ENCODE measurements around the gene LHFPL2. TPM values are rescaled to one million over a fixed set of nuclear protein-coding genes. Genes with fewer than 3 reads are reported as not detected.
A peak's percentile ranks its signal among the peaks of the same experiment; 100 is the strongest.

LHFPL2 gene
- total and polyA plus RNA-seq, 2 of the 4 experiments (the other 2 are of a cell fraction) = 6.5 to 11.3 TPM

- peak; percentile 48 for ATAC-seq (ENCODE audit: low read depth)
- no peak for TF ChIP-seq BHLHE40 (IDR thresholded peaks at IDR 0.05; ENCODE audit: low read depth, low read length)
- no peak for TF ChIP-seq ELK1 (IDR thresholded peaks at IDR 0.05; ENCODE audit: borderline replicate concordance, low read depth, low read length)
- no peak for TF ChIP-seq RCOR1 (IDR thresholded peaks at IDR 0.05; ENCODE audit: insufficient replicate concordance, low read length)
- no peak for TF ChIP-seq CEBPB (IDR thresholded peaks at IDR 0.05; ENCODE audit: low read depth, low read length)
- no peak for TF ChIP-seq MAZ (IDR thresholded peaks at IDR 0.05; ENCODE audit: borderline replicate concordance, low read depth, low read length)
- no peak for TF ChIP-seq USF2 (IDR thresholded peaks at IDR 0.05; ENCODE audit: low read depth, low read length)
- TF ChIP-seq CTCF (conservative IDR thresholded peaks at IDR 0.05; ENCODE audit: low read depth, low read length) = no peak
- TF ChIP-seq MAFK (IDR thresholded peaks at IDR 0.05; ENCODE audit: low read depth, low read length) = no peak
- no peak for TF ChIP-seq RFX5 (IDR thresholded peaks at IDR 0.05; ENCODE audit: low read depth, low read length)
- no peak for TF ChIP-seq CHD1 (IDR thresholded peaks at IDR 0.05; ENCODE audit: low read depth, low read length)
- TF ChIP-seq MXI1 (IDR thresholded peaks at IDR 0.05; ENCODE audit: borderline replicate concordance, low read depth, low read length) = no peak
- no peak for TF ChIP-seq RAD21 (IDR thresholded peaks at IDR 0.05; ENCODE audit: low read length)
- no peak for TF ChIP-seq FOS (IDR thresholded peaks at IDR 0.05; ENCODE audit: low read depth, low read length)
- no peak for TF ChIP-seq NFE2L2 (IDR thresholded peaks at IDR 0.05; ENCODE audit: low read depth, low read length)
- no peak for TF ChIP-seq POLR2A (IDR thresholded peaks at IDR 0.05; ENCODE audit: low read depth, low read length)
These were observed 71.3 kb downstream of the LHFPL2 start for GRCh38 chr5:78577071-78577807.

More at GRCh38 chr5:78577071-78577807, 71.3 kb downstream of the LHFPL2 start:
- BruUV-seq (replicated peaks) = no TSS peak
- no peak overlapping the region for H3K4me2 ChIP-seq (ENCODE audit: low read depth, low read length)
- no peak overlapping the region for H3K27ac ChIP-seq (ENCODE audit: insufficient read depth, low read length)
- no peak overlapping the region for H2BK20ac ChIP-seq (ENCODE audit: low read depth, low read length)
- H2AFZ ChIP-seq (replicated peaks; ENCODE audit: low read length, poor library complexity) = no peak overlapping the region
- no peak overlapping the region for H4K91ac ChIP-seq (ENCODE audit: insufficient read depth, low read depth, low read length)
- peak overlapping the region; percentile 39; the same call in 1 of the 2 replicates for H4K5ac ChIP-seq (ENCODE audit: low read depth, low read length)
- peaks cover 6% of the 10 kb centered on the region; the same call in 1 of the 2 replicates for H4K20me1 ChIP-seq (ENCODE audit: insufficient read depth, low read length)
- no CpG with 5 or more reads among the region's 8 CpGs for WGBS, 2 experiments (ENCODE audit: extremely low coverage in 2 of 2, insufficient read length in 1 of 2)
- peaks cover 10% of the 10 kb centered on the region for H3K9me1 ChIP-seq (ENCODE audit: insufficient read depth, low read length)
- H3K14ac ChIP-seq (replicated peaks; ENCODE audit: low read depth, low read length) = no peak overlapping the region
- ChIA-PET CTCF (interaction anchor here (0.6 to 1.1 kb wide), 2 partner anchors 9 to 14 kb away, joined by 3 read pairs; no protein-coding TSS in a partner anchor), POLR2A (ENCODE audit: unreplicated experiment) (interaction anchor here (0.6 kb wide), 1 partner anchor 1862 kb away, joined by 8 read pairs; no protein-coding TSS in a partner anchor)
- H2BK5ac ChIP-seq (ENCODE audit: low read depth, low read length, poor library complexity, severe bottlenecking) = no peak overlapping the region
- no peak overlapping the region for H2AK5ac ChIP-seq (ENCODE audit: low read depth, low read length)
- no peak overlapping the region for H3K56ac ChIP-seq (ENCODE audit: extremely low read depth, insufficient read depth, low read length)
- peaks cover 11% of the 10 kb centered on the region for H3K4me1 ChIP-seq (ENCODE audit: control insufficient read depth, insufficient read depth, low read length)
- H4K8ac ChIP-seq (ENCODE audit: low read depth in 2 of 2, low read length in 2 of 2) = no peak overlapping the region
- H3K36me3 ChIP-seq (ENCODE audit: control insufficient read depth, insufficient read depth, low read length) = peaks cover 1% of the 10 kb centered on the region; the same call in 1 of the 2 replicates
- no peak overlapping the region for H2BK15ac ChIP-seq (ENCODE audit: low read depth, low read length)
- no peak overlapping the region for H2AK9ac ChIP-seq (replicated peaks; ENCODE audit: low read depth, low read length, poor library complexity)
- H3K9ac ChIP-seq (ENCODE audit: low read depth, low read length) = no peak overlapping the region
- no peak overlapping the region for H3K18ac ChIP-seq (ENCODE audit: low read depth, low read length)
- peaks cover 24 to 33% of the 10 kb centered on the region in 2 experiments for H3K79me1 ChIP-seq (ENCODE audit: low read depth in 1 of 2, low read length in 2 of 2)
- no peak overlapping the region for H3K4ac ChIP-seq (ENCODE audit: low read depth, low read length)
- 0 out of 2 replicates have a peak overlapping the region, but pooled peaks have one; percentile 17 for H3K23ac ChIP-seq (ENCODE audit: low read depth, low read length)
- no peak overlapping the region for H3K4me3 ChIP-seq (ENCODE audit: insufficient read depth, low read depth, low read length)
- intact Hi-C loops (cut with micrococcal nuclease) (no loop called here), in situ Hi-C loops (cut with MboI; ENCODE audit: low sequenced_read_pairs) (no loop called here), dilution Hi-C loops (cut with HindIII; ENCODE audit: low sequenced_read_pairs, unreplicated experiment) (no loop called here)
- H3K9me3 ChIP-seq (ENCODE audit: control insufficient read depth, insufficient read depth, low read length) = no peaks in the 10 kb centered on the region
- DNase-seq = no peak
- H2BK120ac ChIP-seq (ENCODE audit: low read depth, low read length) = no peak overlapping the region
- no peaks in the 10 kb centered on the region for H3K27me3 ChIP-seq (ENCODE audit: control insufficient read depth, insufficient read depth, low read length)

Data from IMR-90 (cell line).